SU-DHL-6 (cell line): ENCODE results near the gene CDK11A.

Experiments used
- H2AFZ ChIP-seq: fragments of 200-600 bp; sonication (generic); 2 replicates; pipeline ENCODE4 v1.6.1; 2014; ENCODE audit warnings: low read depth, mild to moderate bottlenecking, moderate library complexity, mixed read lengths, antibody characterized with exemption, low read length; ENCODE audit not compliant: severe bottlenecking
- H3F3A ChIP-seq: fragments of 200-600 bp; shearing (Covaris generic); 2 replicates; pipeline ENCODE4 v1.6.0; 2016; ENCODE audit warnings: antibody characterized with exemption, mild to moderate bottlenecking; ENCODE audit not compliant: insufficient read depth
- H3K27ac ChIP-seq: fragments of 200-600 bp; sonication (generic); 2 replicates; pipeline ENCODE4 v1.5.1; 2016; ENCODE audit warnings: low read depth, mild to moderate bottlenecking, low read length, moderate library complexity, mixed read lengths
- H3K27me3 ChIP-seq: fragments of 200-600 bp; sonication (generic), shearing (Covaris generic); 2 replicates; pipeline ENCODE4 v1.6.0; 2014; ENCODE audit warnings: mild to moderate bottlenecking, low read length
- H3K36me3 ChIP-seq: fragments of 200-600 bp; sonication (generic); 2 replicates; pipeline ENCODE4 v1.6.1; 2014; ENCODE audit warnings: mild to moderate bottlenecking, low read length, mixed read lengths
- H3K4me2 ChIP-seq: fragments of 300-600, 200-600 bp; shearing (Covaris generic), sonication (generic); 2 replicates; pipeline ENCODE4 v1.6.0; 2014; ENCODE audit warnings: low read length, low read depth, mild to moderate bottlenecking; ENCODE audit not compliant: poor library complexity, severe bottlenecking
- H3K4me3 ChIP-seq: fragments of 200-600 bp; sonication (generic); 2 replicates; pipeline ENCODE4 v1.5.1; 2014; ENCODE audit warnings: antibody characterized with exemption, low read length, mild to moderate bottlenecking, mixed read lengths; ENCODE audit not compliant: insufficient read depth, poor library complexity, severe bottlenecking
- H3K79me2 ChIP-seq: fragments of 200-600 bp; sonication (generic); 2 replicates; pipeline ENCODE4 v1.6.1; 2014; ENCODE audit warnings: mild to moderate bottlenecking, low read length, moderate library complexity; ENCODE audit not compliant: insufficient read depth
- H3K9ac ChIP-seq: fragments of 200-600 bp; sonication (generic); 2 replicates; pipeline ENCODE4 v1.7.0; 2014; ENCODE audit warnings: mild to moderate bottlenecking, low read length
- H3K9me2 ChIP-seq: fragments of 200-600 bp; sonication (generic); replicated peaks from 2 replicates; pipeline ENCODE4 v1.6.1; 2014; ENCODE audit warnings: low read length; ENCODE audit not compliant: insufficient read depth
- H3K9me3 ChIP-seq: fragments of 200-600 bp; sonication (generic); 2 replicates; pipeline ENCODE4 v1.6.1; 2014; ENCODE audit warnings: low read length, mixed read lengths; ENCODE audit not compliant: insufficient read depth
- H4K20me1 ChIP-seq: fragments of 200-600 bp; sonication (generic); 2 replicates; pipeline ENCODE4 v1.6.1; 2014; ENCODE audit warnings: low read depth, mild to moderate bottlenecking, antibody characterized with exemption, low read length, moderate library complexity, mixed read lengths
- EZH2phosphoT487 ChIP-seq: fragments of 200-600 bp; sonication (generic), shearing (Covaris generic); conservative IDR thresholded peaks from 2 replicates; pipeline ENCODE4 v1.6.1; 2018; ENCODE audit warnings: mild to moderate bottlenecking, antibody characterized with exemption, low read length, moderate library complexity, mixed read lengths
- TF ChIP-seq, protein P1 (sequence below): fragments of 200-600 bp; sonication (generic); IDR thresholded peaks from one replicate; pipeline ENCODE4 v1.5.1; 2017; ENCODE audit warnings: antibody characterized with exemption, mild to moderate bottlenecking, low read length, moderate library complexity; ENCODE audit not compliant: insufficient read depth, poor library complexity, severe bottlenecking

CDK11A gene

DNA sequence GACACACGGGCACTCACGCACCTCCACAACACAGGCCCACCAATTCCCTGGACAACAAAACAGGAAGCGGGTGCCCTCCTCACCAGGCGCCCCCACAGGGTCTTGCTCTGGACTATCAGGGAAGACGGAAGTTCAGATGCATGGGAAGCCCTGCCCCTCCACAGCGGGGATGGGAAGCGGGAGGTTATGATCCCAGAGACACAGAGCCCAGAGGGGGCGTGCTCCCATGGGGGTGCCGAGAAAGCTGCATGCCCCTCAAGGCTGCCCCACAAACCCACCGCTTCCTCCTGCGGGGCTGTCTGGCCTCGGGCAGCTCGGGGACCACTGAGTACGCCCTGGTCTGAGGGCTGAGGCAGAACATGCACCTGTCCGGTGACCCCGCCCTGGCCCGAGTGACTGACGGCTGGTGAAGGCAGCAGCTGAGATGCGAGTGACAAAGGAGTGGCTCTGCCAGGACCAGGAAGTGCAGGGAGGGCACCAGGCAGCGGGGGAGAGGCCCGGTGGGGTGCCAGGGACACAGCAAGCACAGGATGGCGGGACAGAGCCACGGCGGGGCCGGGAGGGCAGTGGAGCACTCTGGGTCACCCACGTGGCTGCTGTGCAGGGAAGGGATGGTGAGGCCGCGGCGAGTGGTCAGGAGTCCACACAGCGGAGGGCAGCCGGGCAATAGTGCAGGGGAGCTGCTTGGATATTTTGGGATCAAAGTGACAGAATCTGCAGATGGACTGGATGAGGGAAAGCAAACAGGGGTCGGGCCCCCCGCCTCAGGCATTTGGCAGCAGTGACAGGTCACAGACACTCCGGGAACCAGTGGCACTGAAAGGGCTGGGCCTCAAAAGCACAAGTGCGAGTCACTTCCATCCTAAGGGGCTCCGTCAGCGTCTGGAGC lies 35.5 kb upstream of the CDK11A start:
- H3F3A ChIP-seq, result no peaks in the 10 kb centered on the region
- H3K36me3 ChIP-seq, result peaks cover 3% of the 10 kb centered on the region; the same call in 1 of the 2 replicates
- H3K79me2 ChIP-seq, result peaks cover 51% of the 10 kb centered on the region
- H3K9ac ChIP-seq, result no peak overlapping the region
- H3K4me3 ChIP-seq, result no peak overlapping the region
- H3K4me2 ChIP-seq, result no peak overlapping the region
- H3K27ac ChIP-seq, result no peak overlapping the region
- H3K9me3 ChIP-seq, result no peaks in the 10 kb centered on the region
- no peaks in the 10 kb centered on the region for H3K9me2 ChIP-seq
- no peaks in the 10 kb centered on the region for H3K27me3 ChIP-seq
- TF ChIP-seq EZH2phosphoT487, result no peak
- TF ChIP-seq, protein P1, sequence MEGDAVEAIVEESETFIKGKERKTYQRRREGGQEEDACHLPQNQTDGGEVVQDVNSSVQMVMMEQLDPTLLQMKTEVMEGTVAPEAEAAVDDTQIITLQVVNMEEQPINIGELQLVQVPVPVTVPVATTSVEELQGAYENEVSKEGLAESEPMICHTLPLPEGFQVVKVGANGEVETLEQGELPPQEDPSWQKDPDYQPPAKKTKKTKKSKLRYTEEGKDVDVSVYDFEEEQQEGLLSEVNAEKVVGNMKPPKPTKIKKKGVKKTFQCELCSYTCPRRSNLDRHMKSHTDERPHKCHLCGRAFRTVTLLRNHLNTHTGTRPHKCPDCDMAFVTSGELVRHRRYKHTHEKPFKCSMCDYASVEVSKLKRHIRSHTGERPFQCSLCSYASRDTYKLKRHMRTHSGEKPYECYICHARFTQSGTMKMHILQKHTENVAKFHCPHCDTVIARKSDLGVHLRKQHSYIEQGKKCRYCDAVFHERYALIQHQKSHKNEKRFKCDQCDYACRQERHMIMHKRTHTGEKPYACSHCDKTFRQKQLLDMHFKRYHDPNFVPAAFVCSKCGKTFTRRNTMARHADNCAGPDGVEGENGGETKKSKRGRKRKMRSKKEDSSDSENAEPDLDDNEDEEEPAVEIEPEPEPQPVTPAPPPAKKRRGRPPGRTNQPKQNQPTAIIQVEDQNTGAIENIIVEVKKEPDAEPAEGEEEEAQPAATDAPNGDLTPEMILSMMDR, result no peak
- no peak overlapping the region for H2AFZ ChIP-seq
- no peaks in the 10 kb centered on the region; the same call in 1 of the 2 replicates for H4K20me1 ChIP-seq

DNA sequence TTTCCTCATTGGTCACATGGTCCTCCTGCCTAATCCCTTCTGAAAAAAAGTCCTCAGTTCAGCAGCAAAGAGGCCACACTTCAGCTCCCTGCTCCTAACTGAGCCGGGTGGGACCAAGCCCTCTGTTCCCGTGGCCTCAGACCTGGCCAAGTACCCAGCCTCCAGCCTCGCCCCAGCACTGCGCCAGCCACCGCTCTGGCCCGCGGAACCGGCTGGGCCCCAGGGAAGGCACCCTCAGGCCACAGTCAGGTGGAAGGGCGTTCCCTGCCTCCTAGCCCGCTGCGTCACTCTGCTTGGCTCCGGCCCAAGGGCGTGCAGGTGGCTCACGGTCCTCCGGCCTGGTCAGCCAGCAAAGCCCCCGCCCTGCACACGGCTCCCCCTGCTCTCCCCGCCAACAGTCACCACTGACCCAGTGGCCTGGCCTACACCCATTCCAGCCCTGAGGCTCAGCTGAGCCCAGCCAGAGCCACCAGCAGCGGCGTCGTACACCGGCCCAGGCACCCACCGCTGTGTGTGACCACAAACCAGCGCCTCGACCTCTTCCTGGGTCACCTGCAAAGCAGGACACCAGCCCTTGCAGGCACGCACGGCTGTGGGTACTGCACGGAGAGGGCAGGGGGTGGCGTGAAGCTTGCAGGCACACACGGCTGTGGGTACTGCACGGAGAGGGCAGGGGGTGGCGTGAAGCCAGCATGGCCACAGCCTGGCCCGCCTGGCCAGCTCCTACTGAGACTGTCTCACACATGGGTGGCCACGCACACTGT lies 34.7 kb upstream of the CDK11A start:
- no peak overlapping the region for H3K4me2 ChIP-seq
- H3K36me3 ChIP-seq, result peaks cover 2% of the 10 kb centered on the region; the same call in 1 of the 2 replicates
- H3K9me2 ChIP-seq, result no peaks in the 10 kb centered on the region
- H2AFZ ChIP-seq, result no peak overlapping the region
- H3K9me3 ChIP-seq, result no peaks in the 10 kb centered on the region
- no peak overlapping the region for H3K27ac ChIP-seq
- peaks cover 45% of the 10 kb centered on the region for H3K79me2 ChIP-seq
- H3K27me3 ChIP-seq, result no peaks in the 10 kb centered on the region
- H3K9ac ChIP-seq, result no peak overlapping the region
- H3F3A ChIP-seq, result no peaks in the 10 kb centered on the region
- no peaks in the 10 kb centered on the region; the same call in 1 of the 2 replicates for H4K20me1 ChIP-seq
- TF ChIP-seq, protein P1, result no peak
- no peak for TF ChIP-seq EZH2phosphoT487
- no peak overlapping the region for H3K4me3 ChIP-seq

DNA sequence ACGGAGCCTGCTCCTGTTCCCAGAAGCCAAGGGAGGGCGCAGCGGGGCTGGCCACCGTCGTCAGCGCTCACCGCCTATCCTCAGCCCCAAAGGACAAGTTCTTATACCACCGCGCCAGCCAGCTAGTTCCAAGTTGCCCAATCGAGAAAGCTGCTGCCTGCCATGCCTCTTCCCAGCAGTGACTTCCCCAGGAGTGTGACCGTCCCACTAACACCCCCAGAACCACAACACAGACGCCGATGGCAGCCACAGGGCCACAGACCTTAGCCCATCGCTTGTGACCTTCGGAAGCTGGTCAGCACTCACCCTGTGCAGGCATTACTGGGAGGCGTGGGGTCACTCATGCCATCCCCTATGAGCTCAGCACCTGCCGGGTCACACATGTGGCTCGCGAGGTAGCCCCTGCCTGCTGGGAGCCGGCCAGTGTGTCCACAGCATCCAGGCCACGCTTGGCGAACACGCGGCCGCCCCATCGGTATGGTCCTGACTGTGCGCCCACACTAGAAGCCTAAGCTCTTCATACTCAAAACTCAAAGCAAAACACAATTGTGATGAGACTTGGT lies 34.0 kb upstream of the CDK11A start:
- Histone ChIP-seq H3K79me2 (peaks cover 39% of the 10 kb centered on the region), H2AFZ (no peak overlapping the region), H3K36me3 (no peaks in the 10 kb centered on the region), H3K4me3 (no peak overlapping the region), H4K20me1 (no peaks in the 10 kb centered on the region; the same call in 1 of the 2 replicates), H3K9ac (no peak overlapping the region), H3K27me3 (no peaks in the 10 kb centered on the region), H3K27ac (no peak overlapping the region), H3K4me2 (no peak overlapping the region), H3F3A (no peaks in the 10 kb centered on the region), H3K9me2 (no peaks in the 10 kb centered on the region), H3K9me3 (no peaks in the 10 kb centered on the region)
- TF ChIP-seq, protein P1, result no peak
- no peak for TF ChIP-seq EZH2phosphoT487
